ENCODE data around the gene TTLL5.

The TTLL5 gene

DNA sequence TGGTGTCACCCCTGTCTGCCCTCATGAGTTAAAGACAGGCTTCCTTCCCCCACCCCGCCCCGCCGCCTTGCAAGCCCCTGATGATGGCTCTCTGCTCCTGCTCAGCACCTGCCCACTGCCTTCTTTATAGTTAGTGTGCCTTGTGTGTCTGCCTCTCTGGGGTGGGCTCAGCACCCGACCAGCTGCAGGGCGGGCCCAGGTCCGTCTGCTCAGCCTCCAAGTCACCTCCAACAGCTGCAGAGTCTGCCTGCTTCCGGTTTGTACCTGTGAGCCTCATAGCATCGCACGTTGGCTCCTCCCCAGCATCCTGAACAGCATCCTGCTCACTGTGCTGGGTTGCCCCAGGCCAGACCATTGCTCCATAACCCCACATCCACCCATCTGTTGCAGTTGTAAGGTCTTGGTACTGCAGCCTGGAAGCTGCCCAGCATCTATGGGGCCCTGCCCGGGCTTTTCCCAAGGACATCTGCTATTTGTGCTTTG is 317.2 kb downstream of the TTLL5 start:
- peak; percentile 22 for DNase-seq

DNA sequence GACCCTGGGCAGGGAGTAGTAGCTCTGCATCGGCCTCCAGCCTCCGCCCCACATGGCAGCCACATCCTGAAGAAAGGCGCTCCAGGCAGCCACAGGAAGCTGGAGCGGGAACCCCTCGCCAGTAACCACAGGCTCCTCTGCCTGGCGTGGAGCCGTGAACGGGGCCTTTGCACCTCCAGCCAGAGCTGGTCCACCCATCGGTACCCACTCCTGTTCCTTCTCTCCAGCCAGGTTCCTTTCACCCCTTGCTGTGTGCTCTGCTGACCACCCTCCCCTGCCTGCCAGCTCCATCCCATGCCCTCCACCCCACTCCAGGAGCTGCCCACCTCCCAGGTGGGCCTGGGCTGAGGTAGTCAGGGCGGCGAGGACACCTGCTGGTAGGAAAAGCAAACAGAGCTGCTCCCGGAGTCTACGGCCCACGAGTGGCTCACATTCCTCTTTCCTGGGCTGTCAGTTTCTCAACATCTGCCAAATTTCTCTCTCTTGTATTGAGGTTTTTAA is 318.1 kb downstream of the TTLL5 start:
- no peak for DNase-seq

DNA sequence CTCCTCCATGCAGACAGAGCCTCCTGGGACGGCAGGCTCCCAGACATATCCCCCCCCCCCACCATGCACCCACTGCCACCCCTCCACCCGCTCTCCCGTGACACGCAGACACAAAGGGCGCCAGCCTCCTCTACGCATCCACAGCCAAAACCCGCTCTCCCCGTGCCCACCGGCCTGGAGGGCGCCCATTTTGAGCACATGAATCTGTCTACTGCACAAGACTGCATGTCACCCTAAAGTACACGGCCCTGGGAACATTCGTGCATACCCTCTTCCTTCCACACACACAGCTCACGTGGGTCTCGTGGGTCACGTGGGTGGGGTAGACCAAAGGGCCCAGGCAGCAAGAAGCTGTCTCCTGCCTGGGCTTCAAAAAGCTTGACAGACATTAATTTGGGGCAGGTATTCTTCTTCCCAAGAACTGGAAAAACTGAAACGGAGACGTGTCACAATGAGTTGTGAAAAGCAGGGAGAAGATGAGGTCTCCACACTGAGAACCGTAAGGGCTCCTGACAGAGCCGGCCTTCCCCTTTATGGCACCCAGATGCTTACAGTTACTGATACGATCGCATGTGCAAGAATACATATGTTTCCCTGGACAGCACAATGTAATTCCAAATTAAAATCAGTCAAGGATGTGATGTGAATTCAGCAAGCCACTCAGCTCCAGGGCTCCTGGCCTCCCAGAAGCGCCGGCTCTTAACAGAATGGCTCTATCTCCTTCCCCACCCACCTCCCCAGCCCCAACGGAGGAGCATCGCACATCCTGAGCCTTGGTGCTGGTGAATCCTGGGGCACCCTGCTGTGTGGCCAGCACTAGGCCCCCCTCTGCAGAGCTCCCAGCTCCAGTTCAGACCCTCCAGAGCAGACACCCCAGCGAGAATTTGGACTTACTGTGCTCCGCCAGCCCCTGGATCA is 318.9 kb downstream of the TTLL5 start:
- DNase-seq = no peak

DNA sequence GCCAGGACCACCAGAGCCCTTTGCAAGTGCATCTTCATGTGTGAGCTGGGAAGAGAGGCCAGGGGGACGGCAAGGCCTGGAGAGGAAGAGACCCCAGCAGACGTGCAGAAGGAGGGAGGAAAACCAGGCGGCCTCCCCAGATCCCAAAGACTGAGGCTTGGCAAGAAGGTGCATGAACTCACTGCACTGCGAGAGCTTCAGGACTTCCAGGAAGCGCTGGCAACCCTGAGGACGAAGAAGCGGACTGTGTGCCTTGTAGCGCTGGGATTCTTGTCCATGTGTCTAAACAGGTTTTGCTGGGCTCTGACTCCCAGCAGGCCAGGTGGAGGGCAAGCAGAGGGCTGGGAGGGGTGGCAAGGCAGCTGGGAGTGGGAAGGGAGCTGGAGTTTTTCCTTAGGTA is 319.8 kb downstream of the TTLL5 start:
- no peak for DNase-seq

DNA sequence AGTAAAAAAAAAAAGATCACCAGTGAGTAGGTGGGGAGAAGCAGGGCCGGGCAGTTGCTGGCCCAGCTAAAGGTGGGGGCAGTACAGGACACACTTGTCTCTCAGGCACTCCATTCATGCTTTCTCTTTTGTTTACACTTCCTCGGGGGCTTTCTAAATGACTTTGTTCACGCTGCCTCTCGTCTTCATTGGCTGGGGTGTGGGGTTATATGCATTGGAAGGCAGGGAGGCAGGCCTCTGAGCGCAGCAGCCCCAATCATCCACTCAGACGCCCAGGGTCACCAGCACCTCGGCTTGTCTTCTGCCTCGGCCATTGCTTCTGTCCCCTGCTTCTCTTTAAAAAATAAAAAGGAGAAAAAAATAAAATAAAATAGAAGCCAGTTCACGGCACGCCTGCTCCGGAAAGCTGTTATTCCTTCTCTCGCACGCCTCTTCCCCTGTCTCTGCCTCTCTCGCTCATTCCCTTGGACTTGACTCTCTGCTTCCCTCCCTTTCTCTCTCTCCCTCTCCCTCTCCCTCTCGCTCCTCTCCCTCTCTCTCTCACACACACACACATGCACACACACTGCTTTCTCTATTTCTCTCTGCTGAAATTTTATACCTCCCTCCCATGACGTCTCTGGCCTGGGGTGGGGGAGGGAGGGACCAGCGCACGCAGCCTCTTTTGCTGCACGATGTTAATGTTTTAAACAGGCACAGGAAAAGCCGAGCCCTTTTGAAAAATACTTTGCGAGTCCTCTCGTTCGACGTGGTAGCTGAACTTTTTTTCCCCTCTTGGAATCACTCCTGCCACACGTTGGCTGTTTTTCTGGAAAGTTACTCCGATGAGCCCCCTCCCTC is 320.6 kb downstream of the TTLL5 start, which contains the start of gene TGFB3:
TGFB3 (minus strand) TSS at position 570 of the 840 bp plus-strand sequence. CDS start 1,102 bp downstream, outside the sequence.
- peak; percentile 70 for DNase-seq

DNA sequence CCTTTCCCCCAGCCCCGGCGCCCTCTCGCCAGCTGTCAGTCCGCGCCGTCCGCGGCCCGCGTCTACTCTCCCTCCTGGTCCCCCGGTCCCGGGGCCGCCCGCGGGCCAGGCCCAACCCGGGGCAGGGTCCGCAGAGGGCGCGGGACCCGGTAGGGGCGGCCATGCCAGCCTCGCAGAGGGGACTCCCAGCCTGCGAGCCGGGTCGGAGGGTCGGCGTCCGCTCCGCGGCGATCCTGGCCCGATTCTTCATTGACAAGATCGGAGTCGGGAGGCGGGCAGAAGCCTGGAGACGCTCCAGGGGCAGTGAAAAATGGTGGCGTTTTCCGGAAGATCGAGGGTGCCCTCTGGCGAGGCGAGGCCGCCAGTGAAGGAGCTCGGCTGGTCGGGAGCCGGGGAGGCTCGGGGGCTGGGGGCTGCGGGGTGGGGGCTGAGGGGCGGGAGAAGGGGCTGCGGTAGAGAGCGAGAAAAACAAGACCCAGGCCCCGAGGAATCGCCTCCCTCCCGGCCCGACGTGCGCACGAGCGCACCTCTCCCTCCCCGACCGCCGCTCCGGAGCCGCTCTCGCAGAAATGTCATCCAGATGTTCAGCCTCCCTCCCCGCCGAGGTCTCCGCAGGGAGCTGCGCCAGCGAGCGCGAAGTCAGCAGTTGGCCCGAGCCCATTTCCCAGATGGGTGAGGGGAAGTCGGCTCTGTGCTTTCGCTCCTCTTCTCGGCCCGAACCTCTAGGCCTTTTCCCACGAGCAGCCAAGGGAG is 321.4 kb downstream of the TTLL5 start:
- peak; percentile 57 for DNase-seq

DNA sequence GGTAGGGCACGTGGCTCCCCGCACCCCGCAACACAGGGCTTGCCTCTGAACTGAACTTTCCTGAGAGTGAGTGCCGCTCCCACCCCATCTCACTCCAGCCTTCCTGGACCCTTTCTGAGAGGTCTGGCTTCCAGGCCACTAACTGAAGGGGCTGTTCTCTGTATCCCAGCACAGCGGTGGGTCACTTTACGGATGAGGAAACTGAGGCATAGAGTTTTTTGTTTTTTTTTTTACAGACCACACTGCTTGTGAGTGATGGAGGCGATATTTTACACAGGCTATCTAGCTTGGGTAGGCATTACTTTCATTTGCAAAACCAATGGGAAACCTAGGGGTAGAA is 321.9 kb downstream of the TTLL5 start:
- no peak for DNase-seq

DNA sequence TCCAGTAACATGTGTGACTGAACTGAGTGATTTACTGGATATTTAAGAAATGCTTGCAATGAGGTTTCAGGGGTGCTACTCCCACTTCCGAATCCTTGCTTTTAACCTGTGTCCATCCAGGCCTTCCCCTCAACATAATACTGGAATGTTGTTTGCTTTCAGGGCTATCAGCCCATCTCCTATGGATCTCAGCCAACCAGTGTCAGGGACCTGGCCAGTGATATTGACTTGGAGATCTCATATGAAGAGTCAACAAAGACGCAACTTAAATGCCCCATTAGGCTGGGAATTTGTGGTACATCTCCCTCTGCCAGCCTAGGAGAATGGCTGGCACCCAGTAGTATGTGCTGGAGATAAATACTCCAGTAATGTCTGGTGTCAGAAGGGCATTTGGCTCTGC is 323.6 kb downstream of the TTLL5 start:
- DNase-seq = no peak

DNA sequence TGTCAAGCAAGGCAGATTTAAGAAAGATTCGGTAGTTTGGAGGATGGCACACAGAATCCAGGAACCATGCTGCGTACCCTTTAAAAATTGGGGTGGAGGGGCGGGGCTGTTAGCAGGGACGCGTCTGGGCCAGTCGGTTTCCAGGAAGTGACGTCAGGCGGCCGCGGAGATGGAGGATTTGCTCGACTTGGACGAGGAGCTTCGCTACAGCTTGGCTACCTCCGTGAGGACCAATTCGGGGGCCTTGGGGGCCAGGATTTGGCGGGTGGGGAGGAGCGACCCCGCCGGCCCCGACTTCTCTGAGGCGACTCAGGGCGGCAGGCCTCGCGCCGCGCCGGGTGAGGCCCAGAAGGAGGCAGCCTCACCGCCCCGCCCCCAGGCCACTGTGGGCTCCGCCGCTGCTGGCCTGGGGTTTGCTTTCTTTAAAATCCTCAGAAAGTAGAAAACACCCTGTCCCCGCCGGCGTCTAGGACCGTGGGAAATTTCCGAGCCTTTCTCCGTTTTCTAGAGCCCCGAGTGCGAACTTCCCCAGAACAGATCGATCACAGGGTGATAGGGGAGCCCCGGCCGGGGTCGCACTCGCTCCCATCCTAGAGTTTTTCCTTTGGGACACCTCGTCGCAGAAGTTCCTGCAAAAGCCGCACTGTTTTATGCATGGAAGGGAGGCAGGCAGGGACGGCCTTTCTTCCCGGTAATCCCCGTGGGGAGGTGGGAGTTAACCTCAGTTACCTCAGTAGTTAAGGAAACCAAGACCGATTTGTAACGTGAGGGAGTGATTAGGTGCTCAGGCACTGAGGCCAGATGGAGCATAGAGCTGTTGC is 324.8 kb downstream of the TTLL5 start, which contains the start of gene IFT43:
IFT43 (plus strand) TSS at position 146 of the 821 bp plus-strand sequence; CDS start at position 170, 24 bp downstream.
- DNase-seq = peak; percentile 43

DNA sequence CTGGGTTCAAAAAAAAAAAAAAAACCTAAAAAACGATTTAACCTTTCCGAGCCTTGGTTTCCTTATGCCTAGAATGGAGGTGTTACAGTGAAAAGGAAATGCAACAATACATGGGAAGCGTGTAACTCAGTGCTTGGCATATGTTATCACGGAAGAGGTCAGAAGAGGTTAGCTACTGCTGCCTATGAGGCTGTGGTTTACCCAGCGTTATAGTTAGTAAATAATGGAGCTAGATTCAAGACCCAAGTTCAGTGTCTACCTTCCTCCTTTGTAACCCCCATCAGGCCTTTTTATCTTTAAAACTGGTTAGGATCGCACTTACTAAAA is 325.4 kb downstream of the TTLL5 start:
- DNase-seq = no peak

DNA sequence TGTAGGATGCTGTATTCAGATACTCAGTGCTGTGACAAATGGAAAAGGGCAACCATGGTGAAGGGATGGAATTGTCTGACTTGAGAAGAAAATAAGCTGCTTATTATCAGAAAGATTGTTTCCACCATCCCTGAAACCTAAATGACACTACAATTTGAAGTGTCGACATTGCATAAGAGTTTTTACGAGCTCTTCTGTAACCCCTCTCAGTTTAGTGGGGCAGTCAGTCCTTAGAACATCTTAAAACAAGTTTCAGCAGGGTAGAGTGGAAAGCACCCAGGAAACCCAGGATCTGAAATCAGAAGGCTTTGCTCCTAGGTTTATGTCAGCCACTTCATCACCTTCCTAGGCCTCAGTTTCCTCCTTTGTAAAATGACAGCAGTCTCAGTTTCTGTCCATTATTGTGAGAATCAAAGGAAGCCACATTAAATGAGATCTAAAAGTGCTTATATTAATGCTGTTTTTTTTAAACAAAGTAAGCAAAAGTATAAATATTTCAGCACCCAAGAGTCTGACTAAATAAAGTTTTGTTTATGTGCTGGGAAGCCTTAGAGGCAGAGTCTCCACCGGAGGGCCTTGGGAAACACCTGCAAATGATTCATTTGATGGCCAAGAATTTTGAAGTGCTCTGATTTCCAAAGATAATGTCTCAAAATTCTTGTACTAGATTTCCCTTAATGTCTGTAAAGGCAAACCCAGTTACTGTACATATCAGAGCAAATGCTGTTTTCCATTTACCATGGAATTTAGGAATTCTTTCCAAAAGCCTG is 326.3 kb downstream of the TTLL5 start:
- DNase-seq = no peak

DNA sequence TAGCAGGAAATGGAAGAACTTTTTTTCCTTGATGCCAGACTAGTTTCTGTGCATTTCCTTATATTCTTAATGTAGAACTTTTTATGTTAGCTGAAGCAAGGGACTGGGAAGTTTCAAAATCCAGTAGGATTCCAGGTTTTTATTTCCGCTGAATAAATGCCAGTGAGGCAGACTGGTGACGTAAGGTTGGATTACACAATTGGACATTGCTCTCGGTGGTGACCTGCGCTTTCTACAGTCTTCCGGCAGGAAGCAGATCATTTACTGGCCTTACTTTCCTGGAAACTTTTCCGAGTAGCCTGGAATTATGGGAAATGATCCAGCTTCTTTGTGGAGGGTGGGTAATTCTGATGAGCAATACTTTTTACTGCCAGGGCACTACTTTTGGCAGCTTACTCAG is 328.1 kb downstream of the TTLL5 start:
- no peak for DNase-seq

DNA sequence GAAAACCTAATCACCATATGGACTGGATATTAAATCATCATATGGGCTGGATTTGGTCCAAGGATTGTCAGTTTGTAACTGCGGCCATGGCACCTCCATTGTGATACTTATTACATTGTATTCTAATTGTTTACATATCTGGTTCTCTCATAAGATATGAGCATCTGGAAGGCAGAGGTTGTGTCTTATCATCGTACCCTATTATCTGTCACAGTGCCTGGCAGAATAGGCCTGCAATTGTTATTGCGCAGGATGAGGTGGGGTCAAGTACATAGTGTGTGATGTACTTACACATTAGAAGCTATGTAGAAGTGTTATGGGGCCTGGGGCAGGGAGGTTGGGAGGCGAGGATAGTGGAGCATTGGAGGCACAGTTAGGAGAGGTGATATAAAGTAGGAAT is 329.3 kb downstream of the TTLL5 start:
- no peak for DNase-seq

DNA sequence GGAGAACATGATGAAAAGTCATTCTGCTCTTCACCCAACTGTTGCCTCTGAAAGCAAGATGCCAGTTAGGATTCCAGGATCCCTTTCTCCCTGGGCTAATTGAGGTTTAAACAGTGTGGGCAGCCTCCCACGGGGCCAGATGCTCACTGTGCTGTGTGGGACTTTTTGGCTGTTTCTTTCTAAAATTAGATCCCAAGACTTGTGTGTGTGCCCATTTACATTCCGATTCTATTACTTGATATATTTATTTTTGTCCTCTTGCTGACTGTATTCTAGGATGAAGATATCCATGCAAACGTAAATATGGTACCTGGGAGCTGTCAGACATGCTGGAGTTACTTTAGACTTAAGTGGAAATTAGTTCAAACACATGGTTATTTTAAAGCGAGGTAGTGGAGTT is 330.7 kb downstream of the TTLL5 start:
- no peak for DNase-seq

DNA sequence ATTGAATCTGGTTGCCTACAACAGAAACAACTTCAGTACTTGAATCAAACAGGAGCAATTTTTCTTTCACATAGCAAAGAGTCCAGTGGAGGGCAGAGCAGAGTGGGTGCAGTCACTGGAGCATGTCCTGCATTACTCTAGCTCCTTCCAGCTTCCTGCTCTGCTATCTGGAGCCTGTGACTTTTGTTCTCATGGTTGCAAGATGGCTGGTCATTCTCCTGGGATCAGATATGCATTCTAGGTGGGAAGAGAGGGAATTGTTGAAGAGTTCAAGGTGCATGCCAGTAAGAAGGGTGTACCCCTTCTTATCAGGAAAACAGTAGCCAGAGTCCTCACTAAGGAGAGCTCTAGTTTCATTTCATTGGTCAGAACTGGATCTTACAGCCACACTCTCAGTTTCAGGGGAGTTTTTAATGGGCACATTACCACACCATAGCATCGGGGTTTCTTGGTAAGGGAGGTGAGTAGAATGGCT is 332.6 kb downstream of the TTLL5 start:
- DNase-seq = no peak

DNA sequence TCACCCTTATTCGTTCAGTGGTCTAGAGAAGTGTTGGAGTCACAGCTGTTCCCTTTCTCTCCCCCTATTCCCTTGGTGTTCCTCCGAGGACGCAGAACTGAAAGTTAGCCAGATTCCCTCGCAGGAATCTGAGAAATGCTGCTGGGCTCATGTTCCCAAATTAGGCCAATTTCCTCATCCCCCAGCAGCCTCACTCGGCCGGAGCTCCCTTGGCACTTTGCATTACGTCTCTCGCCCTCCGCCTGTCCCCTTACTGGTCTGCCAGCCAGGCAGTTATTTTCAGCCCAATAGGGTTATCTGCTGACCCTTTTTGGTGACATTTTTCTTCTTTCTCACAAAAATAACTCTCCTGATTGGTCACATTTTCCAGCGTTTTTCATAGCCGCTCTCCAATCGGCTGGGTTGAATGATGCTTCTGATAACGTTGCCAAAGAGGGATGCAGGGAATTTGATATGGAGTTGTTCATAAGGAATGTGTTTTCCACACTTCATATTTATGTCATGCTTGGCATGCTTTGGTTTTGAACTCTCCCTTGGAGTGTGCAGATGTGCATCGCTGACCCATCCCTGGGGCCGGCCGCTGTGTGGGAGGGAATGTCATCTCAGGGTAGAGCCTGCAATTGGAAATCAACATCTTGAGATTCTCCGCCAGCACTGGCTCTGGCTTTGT is 334.5 kb downstream of the TTLL5 start:
- no peak for DNase-seq

DNA sequence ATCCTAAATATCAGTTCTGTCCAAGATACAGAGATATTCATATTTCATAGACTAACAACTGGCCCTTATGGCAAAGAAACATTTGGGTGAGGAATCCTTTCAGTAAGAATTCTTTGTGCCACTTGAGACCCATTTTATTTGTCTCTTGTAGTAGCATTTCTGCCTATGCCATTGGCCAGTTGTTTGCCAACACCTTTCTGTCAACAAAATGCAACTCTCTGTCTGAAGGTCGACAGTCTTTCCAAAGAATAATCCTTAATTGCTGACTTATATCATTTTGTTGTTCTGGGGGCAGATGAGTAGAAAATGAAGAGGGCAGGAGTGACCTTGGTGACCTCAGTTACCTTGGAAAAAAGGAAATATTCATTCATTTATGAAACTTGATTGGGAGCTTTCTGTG is 335.4 kb downstream of the TTLL5 start:
- DNase-seq = no peak

DNA sequence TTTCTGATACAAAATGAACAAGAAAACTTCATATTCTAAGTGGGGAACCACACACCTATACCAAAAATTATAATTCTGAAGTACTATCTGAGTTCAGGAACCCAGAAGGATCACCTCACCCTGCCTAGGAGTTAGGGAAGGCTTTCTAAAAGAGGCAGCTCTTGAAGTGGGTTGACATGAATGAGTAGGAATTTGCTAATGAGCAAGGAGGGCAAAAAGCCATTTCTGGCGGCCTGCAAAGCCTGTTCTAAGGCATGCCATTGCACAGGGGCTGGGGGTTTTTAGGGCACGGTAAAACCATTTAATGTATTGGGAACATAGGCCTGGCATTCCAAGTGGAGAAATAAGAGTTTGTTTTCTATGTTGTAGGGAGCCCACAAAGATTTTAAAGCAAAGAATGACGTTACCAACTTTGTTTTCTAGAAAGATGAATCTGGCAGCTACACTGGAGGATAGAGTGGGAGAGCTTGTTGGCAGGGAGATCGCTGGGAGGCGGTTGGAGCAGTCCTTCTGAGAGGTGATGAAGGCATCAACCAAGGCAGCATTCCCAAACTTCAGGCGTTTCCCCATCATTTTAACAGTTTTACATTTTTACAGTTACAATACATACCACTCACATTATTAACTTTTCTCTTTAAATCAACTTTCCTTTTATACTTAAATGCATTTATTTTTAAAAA is 338.6 kb downstream of the TTLL5 start:
- DNase-seq = no peak

DNA sequence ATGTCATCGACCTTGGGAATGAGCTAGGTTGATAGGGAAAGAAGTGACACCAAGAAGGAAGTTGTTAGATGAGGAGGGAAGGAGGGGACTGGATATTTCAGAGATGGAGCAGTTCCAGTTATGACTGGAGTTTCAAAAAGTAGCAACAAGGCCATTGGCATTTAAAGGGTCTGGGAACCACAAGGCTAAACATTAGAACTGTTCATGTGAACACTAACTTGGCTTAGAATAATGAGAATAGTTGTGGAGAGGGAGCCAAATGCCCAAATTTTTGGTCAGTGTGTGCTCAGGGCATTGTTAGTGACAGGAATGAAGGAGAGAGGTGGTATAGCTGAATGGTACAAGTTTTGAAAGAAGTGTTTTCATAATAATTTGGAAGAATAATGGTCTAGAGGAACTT is 341.3 kb downstream of the TTLL5 start:
- DNase-seq = no peak

Measured in NCI-H524 treated with DMSO at 0.1 percent for 48 hours (cell line).